Upper lobe of left lung (tissue), 6 donors: Measurements from ENCODE around the gene RPL13A. TPM values are rescaled to one million over a fixed set of nuclear protein-coding genes. Genes with fewer than 3 reads are reported as not detected.

Source experiments
- ATAC-seq, 2 donors: fragments of 200-7000 bp; cut with Tn5 transposase; one replicate each; pipeline ENCODE4 v1.9.1; 2022; ENCODE audit warnings: mild to moderate bottlenecking in 2 of 2, moderate library complexity in 2 of 2; ENCODE audit not compliant: low FRiP score in 2 of 2
- DNase-seq, 2 donors: peaks; one replicate each; pipeline ENCODE4 v3.0.0-alpha.2; 2019 to 2020
- H3K27ac ChIP-seq, 4 donors: fragments of 200-600 bp; sonication (generic); one replicate each; pipeline ENCODE4 v1.5.1; 2016 to 2019
- H3K27me3 ChIP-seq, 4 donors: fragments of 200-600 bp; sonication (generic); one replicate each; pipeline ENCODE4 v1.5.1; 2017 to 2019
- H3K36me3 ChIP-seq, 4 donors: fragments of 200-600 bp; sonication (generic); one replicate each; pipeline ENCODE4 v1.5.1; 2016 to 2019
- H3K4me1 ChIP-seq, 4 donors: fragments of 200-600 bp; sonication (generic); one replicate each; pipeline ENCODE4 v1.5.1; 2018 to 2019
- H3K4me3 ChIP-seq, 4 donors: fragments of 200-600 bp; sonication (generic); one replicate each; pipeline ENCODE4 v1.5.1; 2017 to 2019; ENCODE audit warnings: mild to moderate bottlenecking in 2 of 4, moderate library complexity in 1 of 4
- H3K9me3 ChIP-seq, 4 donors: fragments of 200-600 bp; sonication (generic); one replicate each; pipeline ENCODE4 v1.5.1; 2018 to 2019
- EP300 ChIP-seq, 4 donors: sonication (generic); formaldehyde crosslinking; IDR thresholded peaks; one replicate each; pipeline ENCODE4 v1.5.1; 2017; ENCODE audit warnings: antibody characterized with exemption in 4 of 4, control low read depth in 2 of 4
- POLR2A ChIP-seq, 4 donors: fragments of 450-650 bp; IDR thresholded peaks; one replicate each; pipeline ENCODE4 v1.5.1; 2016 to 2017; ENCODE audit warnings: antibody characterized with exemption in 4 of 4, mild to moderate bottlenecking in 2 of 4
- POLR2AphosphoS5 ChIP-seq, 2 donors: sonication (generic); formaldehyde crosslinking; IDR thresholded peaks; one replicate each; pipeline ENCODE4 v1.5.1; 2017; ENCODE audit warnings: antibody characterized with exemption in 2 of 2
- WGBS, 2 donors: methylation state at CpG; one replicate each; pipeline ENCODE4 v1.1.5; 2017 to 2018; 5-methylcytosine and 5-hydroxymethylcytosine counted together
- total RNA-seq, 6 donors: library from RNA; depleted of rRNA in 4 of 6; stranded (reverse); fragments of >200 nt in 4 of 6; gene quantifications; one replicate each; pipeline versions ENCODE4 v1.1.0 to v1.2.1, GENCODE V29; 2016 to 2021
- TF ChIP-seq, protein P1 (sequence below), 6 experiments: fragments of 450-650 bp in 4 of 6; fragments of 200-600 bp in 2 of 6; sonication (generic) in 2 of 6; IDR thresholded peaks; one replicate each; pipeline ENCODE4 v1.5.1; 2016 to 2019; ENCODE audit warnings: antibody characterized with exemption in 6 of 6
- donor health status: DM: no; HTN: no; CAD: no; lungs with moderate emphysema.
- donor health status: DM: no; HTN: yes; CAD: no; lungs with severe emphysema.

The RPL13A gene
- total RNA-seq, 6 donors from 2014 or later, result 974 to 2,595 (median 1,696) TPM

DNA sequence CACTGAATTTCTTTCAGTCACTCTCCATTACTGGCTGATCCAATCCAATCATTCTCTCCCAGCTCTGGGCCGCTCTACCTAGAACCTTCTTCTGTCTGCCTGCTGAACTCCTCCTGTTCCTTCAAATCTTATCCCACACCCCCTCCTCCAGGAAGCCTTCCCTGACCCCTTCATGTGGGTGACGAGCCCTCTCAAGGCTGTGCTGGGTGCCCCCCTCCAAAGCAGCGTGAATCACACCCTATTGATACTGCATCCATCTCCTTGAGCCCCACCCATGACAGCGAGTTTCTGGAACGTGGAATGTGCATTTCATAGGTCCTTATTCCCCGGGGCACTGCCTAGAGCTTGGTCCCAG is 39.0 kb upstream of the RPL13A start:
- Histone ChIP-seq H3K9me3 (no peaks in the 10 kb centered on the region), H3K36me3 (peaks cover 0 to 33% (median 15%) of the 10 kb centered on the region in 4 donors), H3K4me3 (no peak overlapping the region), H3K27me3 (no peaks in the 10 kb centered on the region), H3K4me1 (peaks cover 6 to 40% (median 15%) of the 10 kb centered on the region in 4 donors), H3K27ac (no peak overlapping the region)
- no peak for DNase-seq
- 95 to 99% methylated on average over 6 of the region's 6 CpGs for WGBS, 2 donors
- no peak for TF ChIP-seq POLR2AphosphoS5 (IDR thresholded peaks at IDR 0.05)
- no peak for TF ChIP-seq EP300 (IDR thresholded peaks at IDR 0.05)
- TF ChIP-seq POLR2A (IDR thresholded peaks at IDR 0.05), result no peak
- TF ChIP-seq, protein P1, sequence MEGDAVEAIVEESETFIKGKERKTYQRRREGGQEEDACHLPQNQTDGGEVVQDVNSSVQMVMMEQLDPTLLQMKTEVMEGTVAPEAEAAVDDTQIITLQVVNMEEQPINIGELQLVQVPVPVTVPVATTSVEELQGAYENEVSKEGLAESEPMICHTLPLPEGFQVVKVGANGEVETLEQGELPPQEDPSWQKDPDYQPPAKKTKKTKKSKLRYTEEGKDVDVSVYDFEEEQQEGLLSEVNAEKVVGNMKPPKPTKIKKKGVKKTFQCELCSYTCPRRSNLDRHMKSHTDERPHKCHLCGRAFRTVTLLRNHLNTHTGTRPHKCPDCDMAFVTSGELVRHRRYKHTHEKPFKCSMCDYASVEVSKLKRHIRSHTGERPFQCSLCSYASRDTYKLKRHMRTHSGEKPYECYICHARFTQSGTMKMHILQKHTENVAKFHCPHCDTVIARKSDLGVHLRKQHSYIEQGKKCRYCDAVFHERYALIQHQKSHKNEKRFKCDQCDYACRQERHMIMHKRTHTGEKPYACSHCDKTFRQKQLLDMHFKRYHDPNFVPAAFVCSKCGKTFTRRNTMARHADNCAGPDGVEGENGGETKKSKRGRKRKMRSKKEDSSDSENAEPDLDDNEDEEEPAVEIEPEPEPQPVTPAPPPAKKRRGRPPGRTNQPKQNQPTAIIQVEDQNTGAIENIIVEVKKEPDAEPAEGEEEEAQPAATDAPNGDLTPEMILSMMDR (IDR thresholded peaks at IDR 0.05), result no peak
- ATAC-seq, result no peak

DNA sequence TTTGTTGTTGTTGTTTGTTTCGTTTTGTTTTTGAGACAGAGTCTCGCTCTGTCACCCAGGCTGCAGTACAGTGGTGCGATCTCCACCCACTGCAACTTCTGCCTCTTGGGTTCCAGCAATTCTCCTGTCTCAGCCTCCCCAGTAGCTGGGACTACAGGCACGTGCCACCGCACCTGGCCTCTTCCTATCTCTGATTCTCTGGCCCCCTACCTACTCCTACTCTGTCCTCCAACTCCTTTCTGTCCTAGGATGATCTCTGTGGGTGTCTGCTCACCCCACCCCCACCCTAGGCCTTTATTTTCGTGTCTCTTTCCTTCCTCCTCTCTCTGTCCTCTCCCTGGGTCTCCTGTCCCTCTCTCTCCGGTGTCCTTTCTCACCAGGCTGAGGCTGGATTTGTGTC is 37.0 kb upstream of the RPL13A start:
- peaks cover 10 to 53% (median 25%) of the 10 kb centered on the region in 4 donors for H3K4me1 ChIP-seq
- peak overlapping the region in 2 of 4 donors; percentile 71 to 85 for H3K4me3 ChIP-seq
- H3K36me3 ChIP-seq, result peaks cover 0 to 33% (median 15%) of the 10 kb centered on the region in 4 donors
- no peak overlapping the region for H3K27ac ChIP-seq
- ATAC-seq (no peak), DNase-seq (no peak)
- 84 to 89% methylated on average over 6 to 7 of the region's 7 CpGs for WGBS, 2 donors
- no peaks in the 10 kb centered on the region for H3K9me3 ChIP-seq
- TF ChIP-seq POLR2A (IDR thresholded peaks at IDR 0.05) (no peak), POLR2AphosphoS5 (IDR thresholded peaks at IDR 0.05) (no peak), EP300 (IDR thresholded peaks at IDR 0.05) (no peak)
- TF ChIP-seq, protein P1 (IDR thresholded peaks at IDR 0.05), result no peak
- no peaks in the 10 kb centered on the region for H3K27me3 ChIP-seq

DNA sequence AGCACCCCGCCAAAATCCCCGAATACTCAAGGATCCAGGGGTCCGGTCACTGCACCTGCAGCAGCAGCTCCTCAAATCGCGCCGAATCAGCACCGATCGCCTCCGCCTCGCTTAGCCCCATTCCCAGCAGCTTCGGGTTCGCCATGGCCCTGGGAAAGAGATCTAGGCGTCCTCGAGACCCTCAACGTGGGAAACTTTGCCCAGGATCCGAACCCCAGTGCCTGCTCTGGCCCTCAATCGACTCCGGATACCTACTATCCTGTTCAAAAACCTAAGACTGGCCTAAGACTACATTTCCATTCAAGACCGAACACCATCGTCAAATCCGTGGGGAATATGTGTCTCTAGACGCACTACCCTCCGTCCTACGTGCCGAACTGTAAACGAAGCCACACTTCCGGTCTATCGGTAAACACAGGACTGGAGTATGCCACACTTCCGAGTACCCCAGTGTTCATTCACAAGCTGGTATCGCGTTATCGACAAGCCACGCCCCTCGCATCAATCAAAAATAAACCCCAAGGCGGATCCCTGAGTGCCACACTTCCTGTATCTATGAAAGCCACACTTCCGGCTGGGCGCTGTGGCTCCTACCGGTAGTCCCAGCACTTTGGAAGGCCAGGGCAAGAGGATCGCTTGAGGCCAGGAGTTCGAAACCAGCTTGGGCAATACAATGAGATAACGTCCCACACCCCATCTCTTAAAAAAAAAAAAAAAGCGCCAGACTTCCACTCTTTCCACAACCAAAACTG is 35.8 kb upstream of the RPL13A start, which contains the start of gene PIH1D1:
PIH1D1 (minus strand) TSS at position 385 of the 752 bp plus-strand sequence; CDS start at position 145, 240 bp downstream.
- ATAC-seq, result peak; percentile 89
- Histone ChIP-seq H3K9me3 (no peaks in the 10 kb centered on the region), H3K27ac (peak within 1 kb of the TSS; percentile 95 to 99 (median 96)), H3K4me1 (peaks cover 10 to 53% (median 25%) of the 10 kb centered on the region in 4 donors), H3K27me3 (no peaks in the 10 kb centered on the region), H3K4me3 (peak within 1 kb of the TSS; percentile 56 to 87 (median 78)), H3K36me3 (peaks cover 0 to 31% (median 10%) of the 10 kb centered on the region in 4 donors)
- 1% methylated on average over 30 to 33 of the region's 42 CpGs for WGBS, 2 donors
- TF ChIP-seq, protein P1 (IDR thresholded peaks at IDR 0.05), result no peak
- TF ChIP-seq POLR2A (IDR thresholded peaks at IDR 0.05) (peak in 1 of 4 donors; percentile 73), EP300 (IDR thresholded peaks at IDR 0.05) (peak in 1 of 4 donors; percentile 23), POLR2AphosphoS5 (IDR thresholded peaks at IDR 0.05) (peak; percentile 92 to 94)
- peak in 1 of 2 donors; percentile 99 for DNase-seq

DNA sequence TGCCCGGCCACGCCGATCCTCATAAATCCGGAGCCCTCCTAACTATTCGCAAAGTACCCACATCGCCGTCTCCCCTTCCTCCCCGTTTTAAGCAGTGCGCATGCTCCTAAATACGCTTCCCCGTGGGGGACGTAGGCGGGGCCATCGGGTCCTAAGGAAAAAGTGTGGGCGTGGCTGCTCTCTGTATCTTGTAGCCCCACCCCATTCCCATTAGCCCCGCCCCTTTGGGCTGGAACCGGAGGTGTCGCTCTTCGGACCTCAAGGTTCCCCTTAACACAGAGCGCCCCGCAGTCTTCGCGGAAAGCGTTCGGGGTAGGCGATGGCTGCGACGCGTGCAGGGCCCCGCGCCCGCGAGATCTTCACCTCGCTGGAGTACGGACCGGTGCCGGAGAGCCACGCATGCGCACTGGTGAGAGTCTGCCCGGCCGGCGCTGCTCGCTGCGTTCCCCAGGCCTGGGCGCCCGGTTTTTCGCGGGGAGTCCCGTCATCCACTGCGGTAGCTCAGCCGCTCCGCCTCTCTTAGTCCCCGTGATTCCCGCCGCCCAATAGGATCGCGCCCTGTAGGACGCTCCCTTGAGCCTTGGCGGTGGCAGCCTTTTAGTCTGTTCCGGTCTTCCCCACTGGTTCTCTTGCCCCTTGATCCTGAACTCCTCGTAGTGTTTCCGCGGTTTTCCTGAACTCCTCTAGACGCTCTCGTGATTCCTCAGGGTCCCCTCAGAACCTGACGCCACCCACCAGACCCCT is 34.2 kb upstream of the RPL13A start, which contains the start of gene ALDH16A1:
ALDH16A1 (plus strand) TSS at position 213 of the 744 bp plus-strand sequence; CDS start at position 320, 107 bp downstream.
- Histone ChIP-seq H3K9me3 (no peaks in the 10 kb centered on the region), H3K4me1 (peaks cover 10 to 48% (median 27%) of the 10 kb centered on the region in 4 donors), H3K4me3 (peak within 1 kb of the TSS; percentile 50 to 87 (median 78)), H3K27me3 (no peaks in the 10 kb centered on the region), H3K36me3 (peaks cover 0 to 18% (median 6%) of the 10 kb centered on the region in 4 donors), H3K27ac (peak within 1 kb of the TSS; percentile 95 to 99 (median 96))
- WGBS, 2 donors, result 0% methylated on average over 19 to 41 of the region's 66 CpGs
- ATAC-seq, result peak; percentile 96 to 97
- peak; percentile 98 to 99 for DNase-seq
- TF ChIP-seq, protein P1 (IDR thresholded peaks at IDR 0.05), result peak in 3 of 6 experiments; percentile 12 to 16 (median 12)
- TF ChIP-seq EP300 (IDR thresholded peaks at IDR 0.05) (no peak), POLR2AphosphoS5 (IDR thresholded peaks at IDR 0.05) (peak; percentile 93 to 95), POLR2A (IDR thresholded peaks at IDR 0.05) (peak; percentile 24 to 89 (median 88))
